Upper lobe of left lung (tissue), 4 donors: ENCODE results near the gene CPEB4.

Experiments
- CTCF ChIP-seq, 6 experiments: fragments of 450-650 bp in 4 of 6; fragments of 200-600 bp in 2 of 6; sonication (generic) in 2 of 6; IDR thresholded peaks; one replicate each; pipeline ENCODE4 v1.5.1; 2016 to 2019; ENCODE audit warnings: antibody characterized with exemption in 6 of 6
- POLR2A ChIP-seq, 4 donors: fragments of 450-650 bp; IDR thresholded peaks; one replicate each; pipeline ENCODE4 v1.5.1; 2016 to 2017; ENCODE audit warnings: antibody characterized with exemption in 4 of 4, mild to moderate bottlenecking in 2 of 4

GRCh38 chr5:173969167-173970049, 81.3 kb downstream of the CPEB4 start:
- TF ChIP-seq POLR2A (IDR thresholded peaks at IDR 0.05) (no peak), CTCF (IDR thresholded peaks at IDR 0.05) (no peak)
